ENCODE measurements around the gene GALNS.

- no peak for TF ChIP-seq CTCF (IDR thresholded peaks at IDR 0.05)
- no peak for TF ChIP-seq POLR2A (IDR thresholded peaks at IDR 0.05)
Observed at GRCh38 chr16:88779406-88780141, 77.2 kb downstream of the GALNS start.
